Measurements from ENCODE around the gene CIAO3.
A peak's percentile ranks its signal among the peaks of the same experiment; 100 is the strongest.
"Not testable (repeated sequence)": the region's sequence is repeated elsewhere in the genome, so short reads cannot be mapped to it uniquely, and the experiment has no call there.

The CIAO3 gene

DNA sequence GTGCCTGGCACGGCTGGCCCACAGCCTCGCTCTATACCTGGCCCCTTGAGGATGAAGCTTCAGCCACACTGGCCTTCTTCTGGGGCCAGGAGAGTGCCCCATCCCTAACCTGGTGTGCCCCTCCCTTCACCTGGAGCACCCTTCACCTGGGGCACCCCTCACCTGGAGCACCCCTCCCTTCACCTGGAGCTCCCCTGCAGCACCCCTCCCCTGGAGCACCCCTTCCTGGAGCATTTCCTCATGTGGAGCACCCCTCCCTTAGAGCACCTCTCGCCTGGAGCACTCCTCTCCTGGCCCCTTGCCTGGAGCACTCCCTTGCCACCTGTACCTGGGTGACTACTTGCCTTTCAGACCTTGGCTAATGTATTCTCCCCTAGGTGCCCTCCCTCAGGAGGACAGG, 32.8 kb downstream of the CIAO3 start:
- no peak for DNase-seq

DNA sequence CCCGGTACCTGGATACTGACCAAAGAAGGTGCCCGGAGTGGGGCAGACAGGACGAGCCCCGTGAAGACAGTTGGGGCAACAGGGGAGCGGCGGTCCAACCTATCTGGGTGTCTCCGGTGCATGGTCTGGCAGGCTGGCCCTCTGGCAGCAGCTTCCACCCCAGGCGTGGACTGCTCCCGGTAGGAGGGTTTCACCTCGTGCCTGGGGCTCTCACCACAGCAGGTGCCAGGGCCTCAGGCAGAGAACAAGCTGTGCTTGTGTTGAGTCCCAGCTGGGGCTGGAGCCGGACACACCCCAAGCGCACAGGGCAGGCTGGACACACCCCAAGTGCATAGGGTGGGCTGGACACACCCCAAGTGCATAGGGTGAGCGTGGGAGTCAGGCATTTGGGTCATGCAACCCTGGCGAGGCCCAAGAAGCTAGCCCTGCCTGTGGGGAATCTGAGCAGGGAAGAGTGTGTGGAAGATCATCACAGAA, 33.7 kb downstream of the CIAO3 start:
- no peak for DNase-seq

DNA sequence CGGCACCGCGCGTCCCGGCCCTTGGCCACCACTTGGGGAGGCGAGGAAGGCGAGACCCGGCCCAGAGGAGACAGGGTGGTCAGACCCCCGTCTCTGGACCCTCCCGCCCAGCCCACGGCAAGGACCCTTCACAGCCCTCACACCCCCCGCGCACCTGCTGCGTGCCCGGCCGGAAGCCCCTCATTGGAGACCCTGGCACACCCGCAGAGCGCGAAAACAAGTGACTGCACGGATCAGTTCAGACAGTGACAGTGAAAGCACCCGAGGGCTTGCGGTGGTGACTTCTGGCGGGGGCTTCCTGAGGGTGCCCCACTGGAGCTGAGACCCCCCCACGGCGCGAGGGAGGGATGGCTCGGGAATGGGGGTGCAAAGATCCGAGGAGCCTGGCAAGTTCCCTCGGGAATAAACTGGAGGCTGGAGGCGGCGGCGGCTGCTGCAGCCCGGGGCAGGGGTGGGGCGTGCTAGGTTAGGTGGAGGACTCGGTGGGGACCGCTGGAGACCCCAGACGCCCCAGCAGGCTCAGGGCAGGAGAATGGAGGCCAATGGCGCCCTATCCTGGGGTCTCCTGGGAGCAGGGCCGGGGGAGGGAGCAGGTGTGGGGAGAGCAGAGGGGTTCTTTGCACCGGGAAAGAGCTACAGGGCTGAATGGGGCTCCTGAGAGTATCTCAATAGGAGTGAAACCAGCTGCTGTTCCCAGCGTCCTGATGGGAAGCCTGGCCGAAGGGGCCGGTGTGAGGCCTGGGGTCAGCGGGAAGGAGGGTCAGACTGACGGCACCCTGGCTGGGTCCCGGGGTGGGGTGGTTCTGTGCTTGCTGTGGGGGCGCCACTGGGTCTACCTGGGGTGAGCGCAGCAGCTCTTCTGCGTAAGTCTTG, 34.4 kb downstream of the CIAO3 start:
- DNase-seq: no peak

DNA sequence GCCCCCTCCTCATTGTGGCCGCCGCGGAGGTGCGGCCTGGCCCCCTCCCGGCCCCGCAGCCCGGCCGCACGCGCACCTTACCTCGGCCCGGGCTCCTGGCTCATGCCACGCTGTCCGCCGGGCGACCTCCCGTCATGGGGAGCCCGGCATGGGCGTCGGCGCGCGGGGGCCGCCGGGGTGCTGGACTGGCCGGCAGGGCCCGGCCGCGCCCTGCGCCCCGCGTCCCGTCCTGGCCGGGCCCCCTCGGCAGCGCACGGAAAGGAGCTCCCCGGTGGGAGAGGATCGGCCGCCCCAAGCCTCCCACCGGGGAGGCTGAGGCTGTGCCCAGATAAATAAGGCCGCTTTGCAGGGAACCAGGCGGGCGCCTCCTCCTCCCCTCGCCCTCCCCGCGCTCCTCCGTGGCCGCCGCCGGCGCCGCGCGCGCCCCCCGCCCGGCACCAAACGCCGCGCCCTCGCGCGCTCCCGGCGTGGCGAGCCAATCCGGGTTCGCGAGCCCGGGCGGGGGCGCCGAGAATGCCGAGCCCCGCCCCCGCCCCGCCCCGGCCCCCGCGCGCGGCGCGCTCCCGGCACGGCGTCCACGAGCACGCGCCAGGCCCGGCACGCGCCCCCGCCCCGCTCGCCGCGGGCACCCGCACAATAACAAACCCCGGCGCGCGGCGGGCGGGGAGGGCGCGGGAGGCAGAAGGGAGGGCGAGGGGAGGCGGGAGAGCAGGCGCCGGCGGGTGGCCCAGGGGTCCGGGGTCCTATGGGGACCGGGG, 35.2 kb downstream of the CIAO3 start, which contains the start of gene FBXL16:
Gene FBXL16, minus strand, starts transcription at position 371 of the 758 bp plus-strand sequence. CDS start 8,396 bp downstream, outside the sequence.
- DNase-seq: peak; percentile 43

DNA sequence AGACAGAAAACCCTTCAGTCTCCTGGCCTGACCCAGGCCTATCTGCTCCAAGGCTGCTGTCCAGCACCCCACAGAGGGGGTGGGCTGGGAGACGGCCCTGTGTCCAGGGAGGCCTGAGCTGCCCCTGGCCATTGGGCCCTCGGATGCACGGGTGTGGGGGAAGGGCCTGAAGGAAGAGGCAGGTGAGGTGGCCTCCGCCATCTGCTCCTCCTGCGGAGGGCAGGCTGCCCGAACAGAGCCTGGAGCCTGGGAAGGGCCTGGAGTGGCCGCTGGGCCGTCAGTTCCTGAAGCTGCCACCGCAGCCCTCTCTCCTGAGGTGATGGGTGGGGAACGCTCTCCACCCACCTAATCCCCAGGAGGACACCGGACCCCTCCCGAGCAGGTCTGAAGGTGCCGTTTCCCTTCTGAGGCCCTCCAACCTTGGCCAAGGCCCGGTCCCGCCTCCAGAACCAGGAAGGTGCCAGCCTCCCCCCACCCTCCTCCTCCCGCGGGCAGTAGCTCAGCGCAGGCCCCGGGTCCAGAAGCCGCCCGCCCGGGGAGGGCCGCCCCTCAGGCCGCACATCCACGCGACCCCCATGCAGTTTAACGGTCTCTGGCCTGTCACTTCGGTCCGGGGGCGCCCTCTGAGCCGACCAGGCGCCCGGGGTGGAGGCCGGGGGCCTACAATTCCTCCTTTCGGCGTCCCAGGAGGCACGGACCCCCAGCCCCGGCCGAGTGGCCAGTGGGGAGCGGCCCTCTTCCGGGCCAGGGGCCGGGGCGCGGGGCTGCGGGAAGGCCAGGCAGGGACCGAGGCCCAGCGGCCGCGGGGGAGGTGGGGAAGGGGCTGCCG, 36.0 kb downstream of the CIAO3 start:
- DNase-seq: no peak

DNA sequence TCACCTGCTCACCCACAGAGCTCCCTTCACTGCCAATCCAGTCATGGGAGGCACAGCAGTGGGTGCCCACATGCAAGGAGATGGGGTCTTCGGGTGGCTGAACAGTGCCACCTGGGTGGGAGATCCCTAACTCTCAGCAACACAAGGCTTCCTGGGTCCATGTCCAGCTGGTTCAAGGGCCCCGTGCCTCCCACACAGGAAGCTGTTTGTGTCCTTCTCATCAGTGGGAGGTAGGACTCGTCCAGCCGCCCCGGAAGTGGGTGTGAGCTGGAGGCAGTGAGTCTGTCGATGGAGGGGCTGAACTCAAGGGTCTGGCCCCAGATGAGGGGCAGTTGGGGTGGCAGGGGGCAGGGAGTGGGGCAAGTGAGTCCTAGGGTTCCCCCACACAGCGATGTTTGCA, 36.8 kb downstream of the CIAO3 start:
- no peak for DNase-seq

DNA sequence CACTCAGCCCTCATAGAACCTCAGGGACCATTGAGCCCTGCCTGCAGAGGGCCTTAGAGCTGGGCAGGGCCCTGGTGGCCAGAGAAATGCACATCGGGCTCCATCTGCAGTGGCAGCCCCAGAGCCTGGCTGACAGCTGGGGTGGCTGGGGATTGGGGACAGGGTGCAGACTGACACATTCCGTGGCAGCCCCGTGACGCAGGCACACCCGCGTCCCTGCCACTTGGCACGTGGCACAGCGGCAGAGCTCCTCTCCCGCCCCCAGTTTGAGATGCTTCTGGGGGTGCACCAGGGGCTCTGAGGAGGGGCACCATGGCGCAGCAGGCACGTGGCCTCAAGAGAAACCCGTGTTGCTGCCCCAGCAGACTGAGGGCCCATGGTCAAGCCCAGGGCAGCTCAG, 37.4 kb downstream of the CIAO3 start:
- DNase-seq: no peak

DNA sequence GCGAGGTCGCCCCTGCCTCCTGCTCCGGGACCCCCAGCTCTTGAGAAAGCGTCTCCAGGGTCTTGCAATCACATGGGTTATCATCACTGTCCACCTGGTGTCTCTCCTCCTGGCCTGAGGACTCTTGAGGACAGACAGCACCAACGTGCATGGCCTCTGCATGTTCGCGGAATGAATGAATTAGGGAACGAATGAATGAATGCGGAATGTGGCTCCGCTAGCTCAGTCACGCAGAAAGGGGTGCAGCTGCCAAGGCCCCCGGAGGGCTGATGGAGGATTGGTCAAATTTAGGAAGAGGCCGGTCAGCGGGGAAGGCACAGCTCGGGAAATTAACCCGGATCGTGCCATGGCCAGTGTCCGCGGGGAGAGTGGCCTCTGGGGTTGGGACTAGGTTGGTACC, 38.5 kb downstream of the CIAO3 start:
- DNase-seq: no peak

DNA sequence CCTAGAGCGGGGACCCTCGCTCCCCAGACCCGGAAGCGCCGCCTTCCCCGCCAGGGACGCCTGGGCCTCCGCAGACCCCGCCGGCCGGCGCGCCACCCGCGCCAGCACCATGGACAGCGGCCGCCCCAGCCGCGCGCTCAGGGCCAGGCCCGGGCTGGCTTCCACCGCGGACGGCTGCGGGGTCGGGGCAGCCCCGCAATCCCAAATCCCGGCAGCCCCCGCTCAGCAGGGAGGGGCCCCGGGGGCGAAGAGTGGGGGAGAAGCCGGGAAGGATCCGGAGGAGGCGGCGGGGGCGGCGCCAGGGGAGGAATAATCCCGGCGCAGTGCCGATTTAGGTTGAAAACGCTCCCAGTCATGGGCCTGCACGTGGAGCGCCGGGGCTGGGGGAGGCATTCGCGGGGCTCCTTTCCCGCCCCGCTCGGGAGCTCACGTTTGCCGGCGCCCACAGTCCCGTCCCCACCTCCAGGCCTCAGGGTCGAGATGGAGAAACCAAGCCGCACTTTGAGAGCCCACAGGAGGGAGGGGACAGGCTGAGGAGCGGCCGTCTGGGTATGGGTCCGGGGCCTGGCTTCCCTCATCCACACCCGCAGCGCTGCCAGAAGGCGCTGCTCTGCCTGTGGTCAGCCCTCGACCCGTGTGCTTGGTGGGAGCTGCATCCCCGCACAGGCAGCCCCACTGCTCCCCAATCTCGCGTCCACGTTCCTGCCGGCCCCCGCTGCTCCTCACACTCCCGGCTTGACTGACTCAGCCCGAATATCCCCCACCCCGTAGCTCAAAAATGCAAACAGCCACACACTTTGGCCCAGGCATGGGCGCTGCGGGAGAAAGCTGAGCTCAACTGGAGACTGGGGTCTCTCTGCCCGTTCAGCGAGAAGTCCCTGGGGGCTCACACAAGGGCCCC, 39.9 kb downstream of the CIAO3 start:
- no peak for DNase-seq

DNA sequence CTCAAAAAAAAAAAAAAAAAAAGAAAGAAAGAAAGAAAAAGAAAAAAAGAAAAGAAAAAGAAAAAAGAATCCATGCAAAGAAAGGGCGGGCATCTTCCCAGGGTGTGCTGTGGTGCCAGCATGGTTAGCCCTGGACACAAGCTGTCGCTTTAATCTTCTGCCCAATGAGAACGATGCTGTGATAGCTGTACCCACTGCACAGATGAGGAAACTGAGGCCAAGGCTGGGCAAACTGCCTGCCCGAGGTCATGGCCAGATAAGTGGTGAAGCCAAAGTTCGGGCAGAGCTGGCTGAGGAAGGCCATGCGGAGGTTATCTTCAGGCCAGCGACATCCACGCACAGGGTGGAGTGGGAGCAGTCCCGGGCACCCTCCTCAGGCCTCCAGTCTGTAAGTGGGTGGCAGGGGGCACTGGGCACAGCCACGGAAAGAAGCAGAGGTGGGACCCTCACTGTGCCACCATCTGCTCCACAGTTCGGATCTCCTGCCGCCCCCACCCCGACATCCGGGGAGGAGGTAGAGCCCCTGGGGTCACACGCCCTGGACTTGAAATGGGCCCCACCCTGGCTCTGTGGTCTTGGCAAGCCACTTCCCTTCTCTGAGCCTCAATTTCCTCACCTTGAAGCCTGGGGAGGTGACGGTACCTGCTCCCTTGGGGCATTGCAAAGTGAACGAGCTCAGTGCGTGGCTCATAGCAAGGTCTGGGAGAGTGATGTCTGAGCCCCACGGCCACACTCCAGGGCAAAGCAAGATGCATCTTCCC, 41.7 kb downstream of the CIAO3 start:
- no peak for DNase-seq

DNA sequence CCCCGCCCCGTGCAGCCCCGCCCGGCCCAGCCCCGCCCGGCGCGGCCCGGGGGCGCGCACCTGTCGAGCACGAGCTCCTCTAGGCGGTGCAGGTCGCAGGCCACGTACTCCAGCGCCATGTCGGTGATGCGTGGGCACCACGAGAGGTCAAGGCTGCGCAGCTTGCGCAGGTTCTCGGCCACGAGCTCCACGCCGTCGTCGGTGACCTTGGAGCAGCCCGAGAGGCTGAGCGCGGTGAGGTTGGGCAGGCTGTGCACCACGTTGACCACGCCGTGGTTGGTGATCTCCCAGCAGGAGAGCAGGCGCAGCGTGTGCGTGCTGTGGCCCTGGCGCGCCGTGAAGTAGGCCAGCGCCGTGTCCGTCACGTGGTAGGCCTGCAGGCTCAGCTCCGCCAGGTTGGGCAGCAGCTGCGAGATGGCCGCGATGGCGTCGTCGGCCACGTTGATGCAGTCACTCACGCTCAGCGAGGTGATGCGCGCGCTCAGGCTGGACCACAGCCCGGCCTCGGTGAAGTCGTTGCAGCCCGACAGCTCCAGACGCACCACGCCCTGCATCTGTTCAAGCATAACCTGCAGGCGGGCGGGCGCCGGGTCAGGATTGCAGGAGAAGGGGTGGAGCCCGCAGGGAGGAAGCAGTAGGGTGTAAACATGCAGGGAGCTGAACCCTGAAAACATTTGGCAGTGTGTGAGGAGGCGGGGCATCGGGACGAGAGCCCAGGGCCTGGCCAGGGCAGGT, 45.3 kb downstream of the CIAO3 start:
- peak; percentile 79 for DNase-seq

DNA sequence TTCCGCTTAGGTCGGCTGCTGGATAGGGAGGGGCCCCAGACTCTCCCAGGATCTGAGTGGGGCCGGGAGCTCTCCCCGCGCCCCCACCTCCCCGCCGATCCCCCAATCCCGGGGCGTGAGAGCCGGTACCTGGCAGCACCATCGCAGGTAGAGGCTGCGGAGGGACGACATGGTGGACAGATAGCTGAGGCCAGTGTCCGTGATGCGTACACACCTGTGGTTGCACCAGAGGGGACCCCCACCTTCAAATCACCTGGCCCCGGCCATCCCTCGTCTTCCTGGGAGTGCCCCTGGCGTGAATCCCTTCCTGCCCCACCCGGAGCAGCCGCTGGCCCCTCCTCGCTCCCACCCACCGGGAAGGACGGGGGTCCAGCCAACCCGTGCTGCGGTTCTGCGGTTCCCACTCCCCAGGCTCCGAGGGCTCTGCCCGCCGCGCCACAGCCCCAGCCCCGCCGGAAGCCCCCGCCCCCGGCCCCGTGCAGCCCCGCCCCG, 45.9 kb downstream of the CIAO3 start:
- no peak for DNase-seq

DNA sequence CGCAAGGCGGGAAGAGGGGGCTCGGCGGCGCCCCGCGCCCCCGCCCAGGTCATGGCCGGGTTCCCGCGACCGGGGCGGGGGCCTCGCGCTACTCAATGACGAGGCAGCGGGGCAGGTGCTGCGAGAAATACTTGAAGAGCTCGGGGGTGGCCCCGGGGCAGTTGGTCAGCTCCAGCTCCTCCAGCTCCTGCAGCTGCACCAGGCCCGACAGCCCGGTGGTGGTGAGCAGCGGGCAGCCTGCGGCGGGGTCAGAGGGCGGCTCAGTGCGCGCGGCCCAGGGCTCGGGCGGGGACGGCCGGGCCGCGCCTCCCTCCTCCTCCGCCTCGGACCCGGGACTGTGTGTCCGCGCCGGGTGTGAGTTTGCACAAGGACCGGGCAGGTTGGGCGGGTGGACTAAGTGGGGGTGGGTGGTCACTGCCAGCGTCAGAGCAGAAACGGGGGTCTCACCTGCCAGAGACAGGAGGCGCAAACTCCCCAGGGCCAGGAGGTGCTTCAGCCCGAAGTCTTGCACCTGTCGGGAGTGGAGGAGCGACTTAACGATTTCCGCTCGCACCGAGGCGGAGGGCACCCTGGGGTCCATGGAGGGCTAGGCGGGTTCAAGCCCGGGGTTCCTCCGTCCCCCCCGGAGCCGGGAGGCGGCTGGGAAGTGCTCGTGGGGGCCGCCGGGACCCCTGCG, 46.5 kb downstream of the CIAO3 start:
- DNase-seq: no peak

DNA sequence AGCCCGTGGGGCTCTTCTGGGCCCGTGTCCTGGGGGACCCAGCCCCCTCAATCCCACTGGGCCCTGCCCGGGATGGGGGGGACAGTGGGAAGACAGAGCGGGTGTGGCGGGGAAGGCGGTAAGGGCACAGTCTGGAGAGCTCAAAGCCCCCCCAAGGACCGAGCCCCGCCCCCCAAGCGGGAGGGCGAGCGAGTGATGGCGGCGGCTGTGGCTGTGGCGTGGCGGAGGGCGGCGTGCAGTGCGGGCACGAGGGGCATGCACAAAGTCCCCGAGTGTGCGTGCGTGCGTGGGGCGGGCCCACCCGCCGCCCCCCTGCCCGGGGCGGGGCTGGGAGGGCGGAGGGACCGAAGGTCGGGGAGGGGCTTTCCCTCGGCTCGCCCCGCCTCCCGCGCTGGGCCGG, 47.0 kb downstream of the CIAO3 start:
- DNase-seq: no peak

DNA sequence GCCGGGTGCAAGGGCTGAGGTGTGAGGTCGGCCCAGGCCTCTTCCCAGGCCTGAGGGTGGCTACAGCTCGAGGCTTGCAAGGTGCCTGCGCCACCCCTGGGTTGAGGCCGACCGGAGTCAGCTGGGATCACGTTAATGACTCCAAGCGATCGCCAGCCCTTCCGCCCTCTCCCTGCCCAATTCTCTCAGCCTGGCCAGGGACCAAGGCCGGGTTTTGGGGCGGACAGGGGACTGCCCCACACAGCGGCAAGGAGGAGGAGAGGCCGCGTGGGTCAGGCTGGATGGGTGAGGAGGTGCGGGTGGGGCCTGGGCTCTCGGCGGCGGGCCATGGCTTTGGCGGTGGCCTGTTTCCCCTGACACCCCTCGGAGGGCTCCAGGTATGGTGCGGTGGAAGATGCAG, 47.4 kb downstream of the CIAO3 start:
- DNase-seq: no peak

DNA sequence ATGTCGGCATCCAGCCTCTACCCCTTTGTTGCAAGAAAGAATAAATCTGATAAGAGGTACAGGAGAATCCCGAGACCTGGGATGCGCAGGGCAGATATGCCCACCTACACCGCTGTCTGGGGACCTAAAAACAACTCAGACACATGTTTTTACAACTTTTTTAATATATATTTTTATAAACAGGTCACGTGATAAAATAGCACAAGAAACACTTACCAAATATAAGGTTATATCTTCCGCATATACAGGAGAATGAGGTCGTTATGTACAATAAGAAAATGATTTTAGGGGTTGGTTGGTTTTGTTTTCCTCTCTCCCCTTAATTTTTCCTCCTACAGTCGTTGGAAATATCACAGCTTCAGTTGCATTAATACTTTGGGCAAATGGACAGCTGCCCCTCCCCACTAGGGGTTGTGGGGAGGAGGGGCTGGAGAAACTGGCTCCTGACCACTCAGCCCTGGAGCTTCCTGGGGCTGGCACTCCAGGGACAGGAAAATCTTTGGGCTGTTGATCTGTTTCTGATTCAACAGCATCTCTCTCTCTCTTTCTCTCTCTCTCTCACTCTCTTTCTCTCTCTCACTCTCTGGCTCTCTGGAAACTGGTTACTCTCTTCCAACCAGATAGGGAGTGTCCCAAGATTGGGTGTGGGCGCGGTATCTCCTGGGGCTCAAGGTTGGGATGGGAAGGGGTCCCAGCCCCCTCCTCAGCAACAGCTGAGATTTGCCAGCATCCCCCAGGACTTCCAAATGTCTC, 48.3 kb downstream of the CIAO3 start:
- no peak for DNase-seq

DNA sequence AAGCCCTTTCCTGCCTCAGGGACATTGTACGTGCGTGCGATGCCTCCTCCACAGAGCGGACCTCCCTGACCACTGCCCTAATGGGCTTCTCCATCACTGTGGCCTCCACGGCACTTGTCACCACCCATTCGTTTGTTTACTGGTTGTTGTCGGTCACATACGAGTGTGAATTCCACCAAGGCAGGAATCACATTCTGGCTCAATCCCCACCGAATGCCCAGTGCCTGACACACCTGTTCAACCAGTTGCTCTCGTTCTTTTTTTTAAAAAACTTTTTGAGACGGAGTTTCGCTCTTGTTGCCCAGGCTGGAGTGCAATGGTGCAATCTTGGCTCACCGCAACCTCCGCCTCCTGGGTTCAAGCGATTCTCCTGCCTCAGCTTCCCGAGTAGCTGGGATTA, 49.6 kb downstream of the CIAO3 start:
- not testable (repeated sequence) for DNase-seq

DNA sequence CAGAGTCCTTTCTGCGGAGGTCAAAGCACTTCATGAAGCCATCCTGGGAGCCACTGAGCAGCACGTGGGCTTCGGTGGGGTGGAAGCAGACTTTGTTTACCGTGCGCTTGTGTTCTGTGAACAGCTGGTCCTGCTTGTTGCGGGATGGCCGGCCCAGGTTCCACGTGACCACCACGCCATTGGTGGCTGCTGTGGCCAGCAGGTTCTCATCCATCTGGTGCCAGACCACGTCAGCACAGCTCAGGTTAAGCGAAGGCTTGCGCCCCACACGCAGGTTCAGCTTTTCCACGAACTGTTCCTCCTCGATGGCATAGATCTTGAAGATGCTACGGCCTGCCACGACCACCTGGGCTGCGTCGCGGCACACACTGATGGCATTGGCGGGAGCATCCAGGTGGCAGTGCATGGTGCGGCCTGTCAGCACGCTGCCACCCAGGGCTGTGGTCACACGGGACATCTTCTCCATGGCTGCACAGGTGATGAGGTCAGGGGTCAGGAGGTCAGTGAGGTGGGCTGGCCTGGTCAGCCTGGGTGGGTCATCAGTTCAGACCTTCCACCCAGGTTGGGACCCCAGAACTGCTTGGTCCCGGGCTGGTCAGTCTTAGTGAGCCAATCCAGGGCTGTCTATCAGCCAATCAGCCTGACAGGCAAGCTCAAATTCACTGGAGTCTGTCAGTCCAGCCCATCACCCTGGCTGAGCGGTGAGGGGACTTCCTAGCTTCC, 51.5 kb downstream of the CIAO3 start:
- DNase-seq: no peak

Data from NCI-H1105 treated with DMSO at 0.1 percent for 48 hours (cell line).